ENCODE data around the gene AICDA. TPM values are rescaled to one million over a fixed set of nuclear protein-coding genes. Genes with fewer than 3 reads are reported as not detected.

Gene AICDA
- total and polyA plus RNA-seq, 2 of the 13 experiments (the other 11 are each of a cell fraction or from before 2014, with no cell fraction given), result not detected

DNA sequence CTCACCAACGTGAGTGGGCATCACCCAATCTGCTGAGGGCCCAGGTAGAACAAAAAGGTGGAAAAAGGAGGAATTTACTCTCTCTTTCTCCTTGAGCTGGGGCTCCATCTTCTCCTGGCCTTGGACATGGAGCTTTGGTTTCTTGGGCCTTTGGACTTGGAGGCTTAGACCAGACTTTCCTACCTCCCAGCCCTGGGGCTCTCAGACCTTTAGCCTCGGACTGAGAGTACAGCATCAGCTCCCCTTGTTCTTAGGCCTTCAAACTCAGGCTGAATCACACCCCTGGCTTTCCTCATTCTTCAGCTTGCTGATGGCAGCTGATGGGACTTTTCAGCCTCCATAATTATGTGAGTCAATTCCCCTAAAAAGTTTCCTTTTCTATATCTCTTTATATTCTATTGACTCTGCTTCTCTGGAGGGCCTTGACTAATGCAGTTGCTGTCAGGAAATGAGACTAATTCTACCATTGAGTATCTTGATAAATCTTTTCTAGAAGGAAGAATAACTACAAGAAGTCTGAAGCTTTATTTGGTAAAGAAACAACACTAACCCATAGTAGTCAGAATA, 56.0 kb downstream of the AICDA start:
- no peaks in the 10 kb centered on the region for H3K4me1 ChIP-seq (ENCODE audit: insufficient read depth, low read length)
- ChIA-PET POLR2A (no interaction called here), CTCF (ENCODE audit: low intra/inter-chr PET ratio, low total read pairs) (no interaction called here)
- no peak for TF ChIP-seq ZNF160 (CRISPR knock-in tag; IDR thresholded peaks at IDR 0.05)
- TF ChIP-seq, protein P1, sequence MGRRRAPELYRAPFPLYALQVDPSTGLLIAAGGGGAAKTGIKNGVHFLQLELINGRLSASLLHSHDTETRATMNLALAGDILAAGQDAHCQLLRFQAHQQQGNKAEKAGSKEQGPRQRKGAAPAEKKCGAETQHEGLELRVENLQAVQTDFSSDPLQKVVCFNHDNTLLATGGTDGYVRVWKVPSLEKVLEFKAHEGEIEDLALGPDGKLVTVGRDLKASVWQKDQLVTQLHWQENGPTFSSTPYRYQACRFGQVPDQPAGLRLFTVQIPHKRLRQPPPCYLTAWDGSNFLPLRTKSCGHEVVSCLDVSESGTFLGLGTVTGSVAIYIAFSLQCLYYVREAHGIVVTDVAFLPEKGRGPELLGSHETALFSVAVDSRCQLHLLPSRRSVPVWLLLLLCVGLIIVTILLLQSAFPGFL (CRISPR knock-in tag; IDR thresholded peaks at IDR 0.05), result no peak
- TF ChIP-seq ZBTB43 (CRISPR knock-in tag; conservative IDR thresholded peaks at IDR 0.05), result no peak
- no peak for TF ChIP-seq PRDM4 (CRISPR knock-in tag; IDR thresholded peaks at IDR 0.05; ENCODE audit: borderline replicate concordance)
- TF ChIP-seq, protein P2, sequence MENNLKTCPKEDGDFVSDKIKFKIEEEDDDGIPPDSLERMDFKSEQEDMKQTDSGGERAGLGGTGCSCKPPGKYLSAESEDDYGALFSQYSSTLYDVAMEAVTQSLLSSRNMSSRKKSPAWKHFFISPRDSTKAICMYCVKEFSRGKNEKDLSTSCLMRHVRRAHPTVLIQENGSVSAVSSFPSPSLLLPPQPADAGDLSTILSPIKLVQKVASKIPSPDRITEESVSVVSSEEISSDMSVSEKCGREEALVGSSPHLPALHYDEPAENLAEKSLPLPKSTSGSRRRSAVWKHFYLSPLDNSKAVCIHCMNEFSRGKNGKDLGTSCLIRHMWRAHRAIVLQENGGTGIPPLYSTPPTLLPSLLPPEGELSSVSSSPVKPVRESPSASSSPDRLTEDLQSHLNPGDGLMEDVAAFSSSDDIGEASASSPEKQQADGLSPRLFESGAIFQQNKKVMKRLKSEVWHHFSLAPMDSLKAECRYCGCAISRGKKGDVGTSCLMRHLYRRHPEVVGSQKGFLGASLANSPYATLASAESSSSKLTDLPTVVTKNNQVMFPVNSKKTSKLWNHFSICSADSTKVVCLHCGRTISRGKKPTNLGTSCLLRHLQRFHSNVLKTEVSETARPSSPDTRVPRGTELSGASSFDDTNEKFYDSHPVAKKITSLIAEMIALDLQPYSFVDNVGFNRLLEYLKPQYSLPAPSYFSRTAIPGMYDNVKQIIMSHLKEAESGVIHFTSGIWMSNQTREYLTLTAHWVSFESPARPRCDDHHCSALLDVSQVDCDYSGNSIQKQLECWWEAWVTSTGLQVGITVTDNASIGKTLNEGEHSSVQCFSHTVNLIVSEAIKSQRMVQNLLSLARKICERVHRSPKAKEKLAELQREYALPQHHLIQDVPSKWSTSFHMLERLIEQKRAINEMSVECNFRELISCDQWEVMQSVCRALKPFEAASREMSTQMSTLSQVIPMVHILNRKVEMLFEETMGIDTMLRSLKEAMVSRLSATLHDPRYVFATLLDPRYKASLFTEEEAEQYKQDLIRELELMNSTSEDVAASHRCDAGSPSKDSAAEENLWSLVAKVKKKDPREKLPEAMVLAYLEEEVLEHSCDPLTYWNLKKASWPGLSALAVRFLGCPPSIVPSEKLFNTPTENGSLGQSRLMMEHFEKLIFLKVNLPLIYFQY (CRISPR knock-in tag; IDR thresholded peaks at IDR 0.05; ENCODE audit: borderline replicate concordance), result no peak
- TF ChIP-seq HDAC6 (IDR thresholded peaks at IDR 0.05; ENCODE audit: low read depth, low read length), result no peak
- TF ChIP-seq ELF4 (CRISPR knock-in tag; IDR thresholded peaks at IDR 0.05; ENCODE audit: borderline replicate concordance), result no peak
- TF ChIP-seq RFXAP (CRISPR knock-in tag; IDR thresholded peaks at IDR 0.05; ENCODE audit: borderline replicate concordance), result no peak
- TF ChIP-seq ZNF329 (CRISPR knock-in tag; IDR thresholded peaks at IDR 0.05; ENCODE audit: low read depth), result no peak
- no peak for TF ChIP-seq ZMYM3 (CRISPR knock-in tag; IDR thresholded peaks at IDR 0.05)
- TF ChIP-seq ATAD3A (CRISPR knock-in tag; IDR thresholded peaks at IDR 0.05), result no peak
- TF ChIP-seq JUND (CRISPR knock-in tag; IDR thresholded peaks at IDR 0.05), result no peak
- TF ChIP-seq ATRX (CRISPR knock-in tag; IDR thresholded peaks at IDR 0.05; ENCODE audit: borderline replicate concordance), result no peak
- no peak for TF ChIP-seq BORCS8-MEF2B (CRISPR knock-in tag; IDR thresholded peaks at IDR 0.05)
- H4K20me1 ChIP-seq (ENCODE audit: insufficient read depth, low read length), result no peaks in the 10 kb centered on the region
- no peak for DNase-seq (ENCODE audit: low spot score)
- no peak overlapping the region for H2AFZ ChIP-seq (ENCODE audit: low read length)
- ATAC-seq, result no peak
- H3K4me2 ChIP-seq (ENCODE audit: low read depth, low read length), result no peak overlapping the region
- intact Hi-C loops (cut with micrococcal nuclease; ENCODE audit: unreplicated experiment), result no loop called here
- in situ Hi-C loops (cut with HindIII; ENCODE audit: extremely low pct_ligation_motif_present, low pct_unique_long_range_greater_than_20kb), result no loop called here
- no peak overlapping the region for H3K4me3 ChIP-seq (replicated peaks in 1 of 3; ENCODE audit: insufficient read depth in 1 of 3, low read depth in 2 of 3, low read length in 3 of 3)
- no peak overlapping the region for H3K9ac ChIP-seq (ENCODE audit: insufficient read depth, low read depth, low read length)
- H3K27me3 ChIP-seq (ENCODE audit: control insufficient read depth in 1 of 2, insufficient read depth in 2 of 2, low read length in 2 of 2), result peaks cover 0 to 7% of the 10 kb centered on the region in 2 experiments; a peak in 1 of 5 replicates
- BruUV-seq (replicated peaks), result no TSS peak
- WGBS (ENCODE audit: low lambda C conversion rate), result 0% methylated on average over 2 of the region's 2 CpGs
- FAIRE-seq, result no peak
- no peak overlapping the region for H3K27ac ChIP-seq (ENCODE audit: extremely low read length, insufficient read depth, low read length)
- no peaks in the 10 kb centered on the region for H3K36me3 ChIP-seq (replicated peaks in 1 of 2; ENCODE audit: control insufficient read depth in 1 of 2, insufficient read depth in 2 of 2, low read length in 2 of 2)
- H3K79me2 ChIP-seq (ENCODE audit: insufficient read depth, low read length), result no peaks in the 10 kb centered on the region
- H3K9me3 ChIP-seq (ENCODE audit: low read length), result no peaks in the 10 kb centered on the region
